Brain microvascular endothelial cell (primary cell): Measurements from ENCODE around the gene DNLZ.

Experiments used
- DNase-seq: peaks from one replicate; pipeline ENCODE4 v3.0.0-alpha.2; 2020
- H3K27ac ChIP-seq: fragments of 250-450 bp; sonication (Bioruptor Pico); 2 replicates; pipeline ENCODE4 v1.5.1; 2020; ENCODE audit warnings: mild to moderate bottlenecking, moderate library complexity
- H3K27me3 ChIP-seq: fragments of 250-450 bp; sonication (Bioruptor Pico); replicated peaks from 2 replicates; pipeline ENCODE4 v1.5.1; 2020; ENCODE audit warnings: mild to moderate bottlenecking
- H3K36me3 ChIP-seq: fragments of 250-450 bp; sonication (Bioruptor Pico); replicated peaks from 2 replicates; pipeline ENCODE4 v1.5.1; 2020; ENCODE audit warnings: mild to moderate bottlenecking
- H3K4me3 ChIP-seq: 2 replicates; pipeline ENCODE4 v1.5.1; 2011; ENCODE audit warnings: low read depth, mild to moderate bottlenecking, control low read depth, low read length, moderate library complexity
- CTCF ChIP-seq: IDR thresholded peaks from 2 replicates; pipeline ENCODE4 v1.5.1; 2011; ENCODE audit warnings: low read depth, mild to moderate bottlenecking, moderate library complexity, low read length, control low read depth, inconsistent platforms; ENCODE audit errors: missing control alignments
- in situ Hi-C: cut with HindIII; loops from 2 replicates; pipeline ENCODE4 v1.10.0; 2017; ENCODE audit warnings: low sequenced_read_pairs, low pct_ligation_motif_present

The DNLZ gene

GRCh38 chr9:136376457-136376856 is 12.9 kb upstream of the DNLZ start:
- H3K4me3 ChIP-seq: no peak overlapping the region
- in situ Hi-C loops: no loop called here

GRCh38 chr9:136375096-136375495 is 11.6 kb upstream of the DNLZ start:
- Histone ChIP-seq H3K27ac (no peak overlapping the region), H3K4me3 (no peak overlapping the region), H3K27me3 (no peaks in the 10 kb centered on the region), H3K36me3 (peaks cover 31% of the 10 kb centered on the region)
- no peak for DNase-seq
- in situ Hi-C loops: no loop called here
- no peak for TF ChIP-seq CTCF

More at GRCh38 chr9:136376457-136376856, 12.9 kb upstream of the DNLZ start:
- Histone ChIP-seq H3K36me3 (peaks cover 44% of the 10 kb centered on the region), H3K27me3 (no peaks in the 10 kb centered on the region), H3K27ac (no peak overlapping the region)
- no peak for DNase-seq
- no peak for TF ChIP-seq CTCF

- DNase-seq: no peak
- in situ Hi-C loops: no loop called here
- no peak overlapping the region for H3K4me3 ChIP-seq
- H3K36me3 ChIP-seq: peaks cover 24% of the 10 kb centered on the region
- no peak for TF ChIP-seq CTCF
- H3K27me3 ChIP-seq: no peaks in the 10 kb centered on the region
- H3K27ac ChIP-seq: no peak overlapping the region
Measured at GRCh38 chr9:136374183-136374575, 10.6 kb upstream of the DNLZ start.

GRCh38 chr9:136373300-136374182 is 10.0 kb upstream of the DNLZ start, which contains the start of gene CARD9:
TSS of gene CARD9 (minus strand) at chr9:136373669. CDS start at chr9:136372078, 1,591 bp downstream.
- H3K27ac ChIP-seq: no peak within 1 kb of the TSS
- in situ Hi-C loops: no loop called here
- TF ChIP-seq CTCF: no peak
- H3K36me3 ChIP-seq: peaks cover 18% of the 10 kb centered on the region
- no peak within 1 kb of the TSS for H3K4me3 ChIP-seq
- H3K27me3 ChIP-seq: no peaks in the 10 kb centered on the region
- DNase-seq: no peak

GRCh38 chr9:136372561-136373299 is 9.2 kb upstream of the DNLZ start:
- peak; percentile 51 for TF ChIP-seq CTCF
- Histone ChIP-seq H3K27ac (no peak overlapping the region), H3K4me3 (no peak overlapping the region), H3K36me3 (peaks cover 11% of the 10 kb centered on the region), H3K27me3 (no peaks in the 10 kb centered on the region)
- in situ Hi-C loops: no loop called here
- DNase-seq: peak; percentile 45
